HG03378 (cell line): ENCODE results near the gene RGS19.

Source experiments
- ATAC-seq: cut with Tn5 transposase; IDR thresholded peaks from one replicate; pipeline ENCODE4 v1.9.1; 2021; ENCODE audit warnings: mild to moderate bottlenecking, moderate library complexity; ENCODE audit not compliant: unreplicated experiment

Gene RGS19

DNA sequence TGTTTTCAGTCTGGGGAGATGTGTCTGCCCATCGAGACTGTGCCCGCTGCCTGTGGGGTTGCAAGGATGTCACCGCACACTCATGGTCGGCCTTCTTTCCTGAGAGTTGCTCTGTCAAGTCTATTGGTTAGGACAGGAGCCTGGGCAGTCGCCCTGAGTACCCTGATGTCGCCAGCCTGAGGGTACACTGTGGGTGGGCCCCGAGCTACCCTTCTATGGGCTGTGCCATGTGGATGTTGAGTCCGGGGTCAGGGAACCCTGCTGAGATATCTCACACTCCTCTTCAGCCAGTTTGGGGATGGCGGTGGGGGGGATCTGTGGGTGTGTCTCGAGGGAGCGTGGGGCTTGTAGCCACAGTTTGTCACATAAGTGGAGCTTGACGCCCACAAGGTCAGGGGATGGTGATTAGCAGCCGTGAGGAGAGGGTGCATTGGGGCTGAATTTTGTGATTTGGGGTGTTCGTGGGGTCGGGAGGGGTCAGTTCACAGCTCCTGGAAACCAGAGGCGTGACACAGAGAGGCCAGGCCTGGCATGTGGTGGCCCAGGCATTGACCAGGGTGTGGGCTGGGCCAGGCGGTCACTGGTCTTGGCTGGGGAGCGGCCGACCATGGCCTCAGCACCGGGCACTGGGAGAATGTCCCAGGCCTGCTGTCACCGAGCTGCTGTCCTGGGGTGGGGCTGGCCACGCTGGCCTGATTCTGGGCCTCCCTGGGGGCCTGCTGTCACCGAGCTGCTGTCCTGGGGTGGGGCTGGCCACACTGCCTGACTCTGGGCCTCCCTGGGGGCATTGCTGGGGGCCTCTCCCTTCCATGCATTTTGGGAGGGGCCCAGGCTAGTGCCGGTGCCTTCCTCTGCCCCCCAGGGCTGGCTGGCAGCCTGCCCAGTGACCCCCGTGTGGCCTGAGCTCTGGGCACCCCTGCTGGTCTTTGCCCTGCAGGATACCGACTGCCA, 29.7 kb upstream of the RGS19 start:
- no peak for ATAC-seq

DNA sequence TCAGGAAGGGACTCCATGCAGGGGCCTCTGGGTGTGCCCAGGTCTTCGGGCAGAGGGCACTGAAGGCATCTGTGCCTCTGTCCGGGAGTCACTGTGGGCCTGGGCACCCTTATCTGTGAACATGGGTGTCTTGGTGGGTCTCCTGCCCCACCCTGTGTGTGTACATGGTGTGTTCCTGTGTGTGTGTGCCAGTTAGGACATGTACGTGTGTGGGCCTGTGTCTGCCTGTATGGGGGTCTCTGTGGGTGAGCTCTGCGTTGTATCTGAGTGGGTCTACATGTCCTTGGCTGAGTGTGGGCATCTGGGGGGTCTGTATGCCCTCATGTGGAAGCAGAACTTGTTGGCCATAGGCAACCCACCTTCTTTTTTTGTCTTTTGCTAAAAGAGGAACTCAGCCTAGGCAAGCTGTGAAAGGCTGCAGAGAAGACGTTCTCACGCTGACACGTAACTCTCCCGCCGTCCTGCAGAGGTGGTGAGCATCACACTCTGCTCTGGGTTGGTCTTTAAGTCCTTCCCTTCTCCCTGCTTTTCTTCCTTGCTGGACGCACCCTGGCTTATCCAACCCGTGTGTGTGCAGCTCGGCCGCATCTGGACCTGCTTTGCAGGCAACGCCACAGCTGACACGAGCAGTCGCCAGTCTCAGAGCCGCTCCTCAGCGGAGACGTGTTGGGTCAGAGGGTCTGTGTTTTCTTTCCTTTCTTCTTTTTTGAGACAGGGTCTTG, 28.6 kb upstream of the RGS19 start:
- no peak for ATAC-seq

DNA sequence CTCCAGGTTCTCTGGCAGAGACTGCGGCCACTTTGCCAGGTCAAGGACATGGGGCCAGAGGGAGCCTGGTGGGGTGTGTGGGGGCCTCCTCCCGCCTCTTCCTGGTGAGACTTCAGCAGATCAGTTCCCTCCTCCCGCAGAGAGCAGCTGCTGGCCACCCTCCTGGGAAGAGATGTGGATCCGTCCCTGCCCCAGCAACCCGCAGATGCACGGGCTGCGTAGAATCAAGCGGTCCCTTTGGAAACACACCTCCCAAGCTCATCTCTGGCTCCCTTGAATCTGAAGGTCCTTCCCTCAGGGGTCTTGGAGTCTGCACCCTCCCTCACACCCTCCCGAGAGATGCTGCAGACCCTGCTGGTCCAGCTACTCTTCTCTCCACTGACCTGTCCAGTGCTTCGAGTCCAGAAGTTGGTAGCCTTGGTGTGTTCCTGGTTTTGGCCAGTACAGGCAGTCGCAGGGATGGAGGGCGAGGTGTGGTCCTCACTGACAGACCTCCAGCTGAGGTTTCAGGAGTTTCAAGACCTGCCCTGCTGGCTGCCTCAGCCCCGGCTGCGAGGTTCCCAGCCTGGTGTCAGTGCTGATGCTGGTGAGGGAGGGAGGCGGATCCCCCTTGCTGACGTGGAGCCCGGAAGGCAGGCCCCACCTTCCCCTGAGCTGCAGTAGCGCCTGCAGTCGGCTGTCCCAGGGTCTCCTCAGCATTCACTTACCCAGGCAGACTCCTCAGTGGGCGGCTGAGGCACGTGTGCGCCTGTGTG, 27.8 kb upstream of the RGS19 start, which contains the start of gene NPBWR2:
Gene NPBWR2 (minus strand): TSS at position 585 of the 755 bp plus-strand sequence. CDS start 734 bp downstream, outside the sequence.
- no peak for ATAC-seq

GRCh38 chr20:64106435-64106961, 27.2 kb upstream of the RGS19 start:
- no peak for ATAC-seq

DNA sequence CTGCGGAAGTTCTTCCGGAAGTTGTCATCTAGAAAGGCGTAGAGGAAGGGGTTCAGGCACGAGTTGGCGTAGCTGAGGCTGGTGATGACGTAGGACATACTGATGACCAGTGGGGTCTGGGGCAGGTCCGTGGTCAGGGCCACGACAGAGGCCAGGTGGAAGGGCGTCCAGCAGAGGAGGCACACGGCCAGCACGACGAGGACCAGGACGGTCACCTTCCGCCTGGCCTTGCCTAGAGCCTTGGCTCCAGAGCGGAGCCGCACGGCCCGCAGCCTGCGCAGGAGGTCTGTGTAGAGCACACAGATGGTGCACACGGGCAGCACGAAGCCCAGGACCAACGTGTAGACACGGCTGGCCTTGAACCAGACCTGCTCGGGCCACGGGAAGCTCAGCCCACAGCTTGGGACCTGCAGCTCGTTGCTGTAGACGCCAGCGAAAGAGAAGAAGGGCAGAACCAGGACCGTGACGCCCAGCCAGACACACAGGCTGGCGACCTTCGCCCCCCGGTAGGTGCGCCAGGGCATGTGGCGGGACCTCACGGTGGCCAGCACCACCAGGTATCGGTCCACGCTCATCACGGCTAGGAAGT, 26.6 kb upstream of the RGS19 start:
- ATAC-seq: no peak

- no peak for ATAC-seq
Observed at GRCh38 chr20:64104667-64105451, 25.5 kb upstream of the RGS19 start.

DNA sequence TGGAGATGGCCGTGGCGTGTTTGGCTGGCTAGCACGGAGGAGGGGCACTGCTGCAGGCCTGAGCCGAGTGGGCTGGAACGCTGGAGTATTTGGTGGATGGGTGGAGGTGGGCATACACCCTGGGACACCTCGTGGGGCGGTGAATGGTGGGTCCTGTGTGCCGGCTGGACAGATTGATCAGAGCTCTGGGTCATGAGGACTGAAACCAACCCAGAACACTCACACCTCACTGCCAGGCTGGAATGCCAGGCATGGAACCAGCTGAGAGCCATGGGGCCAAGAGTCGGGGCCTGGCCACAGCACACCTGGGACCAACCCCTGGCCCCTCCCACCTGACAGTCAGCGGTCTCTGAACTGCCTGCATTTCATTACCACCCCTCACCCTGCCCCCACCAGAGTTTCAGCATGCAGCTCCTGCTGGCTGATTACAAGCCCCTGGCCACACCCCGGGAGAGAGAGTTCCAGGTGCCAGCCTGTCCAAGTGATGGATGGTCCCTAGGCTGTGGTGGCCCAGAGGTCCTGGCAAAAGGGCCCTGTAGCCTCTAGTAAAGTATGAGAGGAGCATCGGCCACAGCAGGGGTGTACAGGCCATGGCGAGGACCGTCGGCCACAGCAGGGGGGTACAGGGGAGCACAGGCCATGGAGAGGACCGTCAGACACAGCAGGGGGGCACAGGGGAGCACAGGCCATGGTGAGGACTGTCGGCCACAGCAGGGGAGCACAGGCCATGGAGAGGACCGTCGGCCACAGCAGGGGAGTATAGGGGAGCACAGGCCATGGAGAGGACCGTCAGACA, 24.8 kb upstream of the RGS19 start:
- no peak for ATAC-seq

DNA sequence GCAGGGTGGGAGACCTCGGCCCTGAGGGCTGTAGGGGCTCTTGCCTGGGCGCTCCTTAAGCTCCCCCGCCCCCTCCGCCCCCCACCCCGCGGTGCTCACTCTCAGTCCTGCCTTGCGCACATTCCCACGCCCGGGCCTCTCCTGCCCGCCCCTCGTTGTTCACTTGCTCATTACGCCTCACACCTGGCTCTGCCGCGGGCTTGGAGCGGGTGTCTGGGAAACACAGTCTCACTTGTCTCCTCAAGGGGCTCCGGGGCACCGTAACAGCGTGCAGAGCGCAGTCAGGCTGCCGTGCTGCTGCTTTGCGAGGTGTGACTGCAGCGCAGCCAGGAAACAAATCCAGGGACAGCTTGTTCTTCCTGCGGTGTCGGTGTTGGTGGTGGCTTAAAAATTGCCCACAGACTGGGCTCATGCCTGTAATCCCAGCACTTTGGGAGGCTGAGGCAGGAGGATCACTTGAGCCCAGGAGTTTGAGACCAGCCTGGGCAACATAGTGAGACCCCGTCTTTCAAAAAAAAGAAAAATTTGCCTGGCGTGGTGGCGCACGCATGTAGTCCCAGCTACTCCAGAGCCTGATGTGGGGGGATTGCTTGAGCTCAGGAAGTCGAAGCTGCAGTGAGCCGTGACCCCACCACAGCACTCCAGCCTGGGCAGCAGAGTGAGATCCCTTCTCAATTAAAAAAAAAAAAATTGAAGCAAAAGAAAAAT, 23.5 kb upstream of the RGS19 start:
- no peak for ATAC-seq

DNA sequence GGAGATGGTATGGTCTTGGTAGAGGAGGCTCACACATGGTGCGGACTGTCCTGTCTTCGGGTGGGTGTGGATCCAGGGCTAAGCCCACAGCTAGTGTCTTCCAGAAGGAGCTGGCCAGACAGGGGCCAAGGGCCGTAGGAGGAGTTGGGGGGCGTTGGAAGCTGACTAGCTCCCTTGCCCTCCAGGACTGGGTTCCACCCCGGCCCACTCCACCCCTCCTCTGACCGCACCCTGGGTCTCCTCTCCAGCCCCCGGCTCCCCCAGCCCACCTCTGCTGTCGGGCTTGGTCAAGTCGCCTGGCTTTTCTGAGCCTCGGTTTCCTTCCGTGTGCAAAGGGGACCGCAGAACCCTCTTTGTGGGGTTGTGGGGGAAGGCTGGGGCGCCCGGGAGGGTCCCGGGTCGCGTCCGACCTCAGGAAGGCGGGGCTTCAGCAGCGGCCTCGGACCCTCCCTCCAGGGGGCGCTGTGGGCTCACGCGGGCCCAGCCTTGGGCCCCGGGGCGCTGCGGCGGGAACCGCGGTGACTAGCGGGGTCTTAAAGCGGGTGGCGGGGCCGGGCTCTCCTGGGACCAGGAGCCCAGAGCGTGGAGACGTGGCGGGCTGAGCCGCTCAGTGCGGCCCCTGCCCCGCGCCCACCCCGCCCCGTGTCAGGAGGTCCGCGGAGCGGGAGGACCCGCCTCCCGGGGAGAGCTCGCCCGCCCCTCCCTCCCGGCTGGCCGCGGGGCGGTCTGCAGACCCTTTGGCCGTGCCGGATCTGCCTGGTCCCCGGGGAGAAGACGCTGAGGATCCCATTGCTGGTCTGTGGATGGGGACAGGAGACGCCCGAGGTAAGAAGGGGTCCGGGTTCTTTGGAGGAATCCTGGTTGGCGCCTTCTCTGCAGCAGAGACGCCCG, 22.7 kb upstream of the RGS19 start:
- no peak for ATAC-seq

GRCh38 chr20:64100946-64101688, 21.8 kb upstream of the RGS19 start:
- ATAC-seq: no peak

DNA sequence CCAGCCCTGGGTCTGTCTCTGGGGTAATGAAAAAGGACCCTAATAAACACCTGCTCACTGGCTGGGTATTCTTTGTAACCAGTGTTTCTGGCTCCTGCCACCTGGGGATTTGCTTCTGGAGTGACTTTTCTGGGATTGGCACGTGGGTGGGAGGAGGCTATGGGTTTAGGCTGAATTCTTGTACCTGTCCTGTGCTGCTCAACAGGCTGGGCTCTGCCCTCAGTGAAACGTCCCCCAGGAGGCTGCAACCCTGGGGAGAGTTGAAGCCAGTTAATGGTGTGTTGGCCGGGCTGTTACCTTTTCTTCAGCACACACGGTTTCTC, 21.2 kb upstream of the RGS19 start:
- no peak for ATAC-seq

DNA sequence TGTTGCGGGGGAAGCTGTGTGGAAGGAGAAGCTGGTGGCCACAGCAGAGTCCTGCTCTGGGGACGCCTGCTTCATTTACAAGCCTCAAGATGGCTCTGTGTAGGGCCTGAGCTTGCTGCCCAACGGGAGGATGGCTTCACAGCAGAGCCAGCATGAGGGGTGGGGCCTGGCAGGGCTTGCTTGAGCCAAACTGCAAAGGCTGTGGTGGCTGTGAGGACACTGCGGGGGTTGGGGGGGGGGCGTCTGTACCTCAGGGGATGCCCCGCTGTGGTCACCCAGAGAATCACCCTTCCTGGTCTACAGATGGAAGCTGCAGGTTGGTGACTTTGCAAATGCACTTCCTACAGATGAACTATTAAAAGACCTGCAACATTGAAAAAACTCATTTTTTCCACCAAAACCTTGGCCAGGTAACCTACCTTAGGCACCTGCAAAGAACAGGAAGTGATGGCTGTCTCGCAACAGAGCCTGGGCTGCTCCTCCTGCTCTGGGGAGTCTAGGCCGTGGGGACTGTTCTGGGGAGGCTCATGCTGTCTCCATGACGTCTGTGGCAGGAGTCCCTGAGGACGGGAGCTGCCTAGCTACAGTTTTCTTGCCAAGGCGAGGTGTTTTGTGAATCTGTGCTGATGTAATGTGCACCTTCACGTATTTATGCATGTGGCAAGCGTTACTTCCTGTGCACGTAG, 20.7 kb upstream of the RGS19 start:
- peak; percentile 47 for ATAC-seq

DNA sequence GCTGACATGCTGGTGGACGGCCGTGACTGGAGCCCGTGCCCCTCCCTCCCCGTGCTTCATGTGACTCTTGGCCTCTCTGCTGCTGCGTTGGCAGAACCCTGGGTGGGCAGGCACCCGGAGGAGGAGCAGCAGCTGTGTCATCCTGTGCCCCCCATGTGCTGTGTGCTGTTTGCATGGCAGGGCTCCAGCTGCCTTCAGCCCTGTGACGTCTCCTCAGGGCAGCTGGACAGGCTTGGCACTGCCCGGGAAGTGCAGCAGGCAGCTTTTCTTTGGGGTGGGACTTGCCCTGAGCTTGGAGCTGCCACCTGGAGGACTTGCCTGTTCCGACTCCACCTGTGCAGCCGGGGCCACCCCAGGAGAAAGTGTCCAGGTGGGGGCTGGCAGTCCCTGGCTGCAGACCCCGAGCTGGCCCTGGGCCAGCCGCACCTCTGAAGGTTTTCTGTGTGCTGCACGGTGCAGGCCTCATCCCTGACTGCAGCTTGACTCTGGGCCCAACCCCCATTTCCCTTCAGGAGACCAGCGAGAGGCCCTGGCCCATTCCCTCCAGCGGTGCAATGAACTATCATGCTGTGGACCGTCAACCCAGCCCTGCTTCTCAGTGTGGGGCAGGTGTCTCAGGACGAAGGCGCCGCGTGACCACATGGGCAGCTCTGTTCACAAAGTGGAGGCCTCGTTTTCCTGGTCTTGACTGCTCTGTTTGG, 19.9 kb upstream of the RGS19 start:
- ATAC-seq: no peak

- ATAC-seq: no peak
Observed at GRCh38 chr20:64098471-64099013, 19.2 kb upstream of the RGS19 start.

DNA sequence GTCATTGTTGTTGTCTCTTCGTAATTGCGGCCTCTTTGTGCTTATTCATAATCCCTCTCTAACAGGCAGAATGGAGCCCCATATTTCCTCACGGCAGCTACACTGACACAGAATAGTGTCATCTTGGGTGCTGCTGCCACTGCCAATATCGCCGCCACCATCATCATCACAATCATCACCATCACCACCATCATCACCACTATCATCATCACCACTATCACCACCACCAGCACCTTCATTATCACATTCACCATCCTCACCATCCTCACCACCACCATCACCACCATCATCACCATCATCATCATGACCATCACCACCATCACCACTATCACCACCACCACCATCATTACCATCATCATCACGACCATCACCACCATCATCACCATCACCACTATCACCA, 17.2 kb upstream of the RGS19 start:
- ATAC-seq: no peak
